Endothelial cell of coronary artery (primary cell): ENCODE measurements around the gene SMIM7. TPM values are rescaled to one million over a fixed set of nuclear protein-coding genes. Genes with fewer than 3 reads are reported as not detected.

Experiments
- total RNA-seq: library from RNA; depleted of rRNA; stranded (reverse); fragments of >200 nt; gene quantifications from 2 replicates; pipeline ENCODE4 v1.2.3, GENCODE V29; 2014

Gene SMIM7
- 43.3 and 43.7 TPM in 2 replicates for total RNA-seq

DNA sequence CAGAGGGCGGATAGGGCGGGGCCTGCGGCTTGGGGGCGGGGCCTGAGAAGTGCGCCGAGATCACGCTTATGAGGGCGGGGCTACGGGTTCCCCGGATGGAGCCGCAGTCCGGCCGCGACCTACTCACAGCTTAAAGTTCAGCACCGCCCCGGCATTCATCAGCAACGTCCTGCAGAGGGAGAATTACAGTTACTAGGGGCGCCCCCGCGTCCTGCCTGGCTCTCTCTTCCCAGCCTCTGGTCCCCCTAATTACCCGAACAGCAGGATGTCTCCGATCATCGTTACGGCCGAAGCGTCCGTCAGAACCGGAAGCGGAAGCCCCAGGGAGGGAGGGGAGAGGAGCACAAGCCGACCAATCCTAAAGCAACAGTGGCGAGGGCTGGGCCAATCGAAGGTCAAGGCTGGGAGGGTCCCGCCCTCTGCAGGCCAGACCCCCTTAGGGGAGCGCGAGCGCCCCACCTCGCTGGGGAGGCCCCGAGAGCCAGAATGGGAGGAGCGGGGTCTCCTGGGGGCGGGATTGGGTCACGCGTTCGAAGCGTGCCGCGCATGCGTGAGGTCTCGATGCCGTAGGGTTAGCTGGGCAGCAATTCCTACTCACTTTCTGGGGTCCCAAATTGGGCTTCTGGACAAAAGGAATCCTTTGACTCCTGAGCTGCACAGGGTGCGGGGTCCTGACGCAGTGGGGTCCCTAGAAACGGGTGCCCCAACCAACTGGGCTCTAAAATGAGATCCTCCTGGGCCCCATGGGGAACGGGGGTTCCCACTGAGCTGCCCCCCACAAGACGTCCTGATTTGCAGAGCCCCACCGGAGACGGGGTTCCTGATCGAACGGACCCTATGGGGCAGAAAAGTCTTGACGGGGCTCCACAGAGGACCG lies at the start of gene SMIM7:
Gene SMIM7 (minus strand): TSS at position 313 of the 877 bp plus-strand sequence. CDS start 34 bp downstream, at position 279.

DNA sequence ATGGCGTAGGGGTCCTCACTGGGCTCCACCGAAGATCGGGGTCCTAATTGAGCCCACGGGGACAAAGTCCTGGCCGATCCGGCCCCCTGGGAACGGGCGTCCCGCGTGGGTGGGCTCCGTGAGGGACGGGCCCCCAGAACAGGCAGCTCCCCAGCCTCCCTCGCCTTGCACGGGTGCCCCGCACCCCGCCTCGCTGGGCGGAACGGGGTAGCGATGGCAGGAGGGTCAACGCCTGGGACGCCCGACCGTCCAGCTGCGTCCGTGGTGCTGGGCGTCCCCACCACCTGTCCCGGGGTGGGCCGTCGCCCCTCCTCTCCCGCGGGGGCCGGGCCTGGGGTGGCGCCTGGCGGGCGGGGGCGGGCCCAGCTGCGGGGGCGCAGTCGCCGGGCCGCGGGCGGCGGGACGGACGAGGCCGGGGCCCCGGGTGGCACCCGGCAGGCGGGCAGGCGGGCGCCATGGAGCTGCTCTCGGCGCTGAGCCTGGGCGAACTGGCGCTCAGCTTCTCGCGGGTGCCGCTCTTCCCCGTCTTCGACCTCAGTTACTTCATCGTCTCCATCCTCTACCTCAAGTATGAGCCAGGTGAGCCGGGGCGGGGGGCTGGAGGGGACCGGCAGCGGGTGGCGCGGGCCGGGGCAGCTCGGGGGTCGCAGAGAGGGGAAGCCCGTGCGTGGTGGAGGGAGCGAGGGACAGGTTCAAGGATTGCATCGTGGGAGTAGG lies 977 bp upstream of the SMIM7 start, which contains the start of gene TMEM38A:
Gene TMEM38A (plus strand): TSS at position 377 of the 717 bp plus-strand sequence. CDS start 79 bp downstream, at position 456.

DNA sequence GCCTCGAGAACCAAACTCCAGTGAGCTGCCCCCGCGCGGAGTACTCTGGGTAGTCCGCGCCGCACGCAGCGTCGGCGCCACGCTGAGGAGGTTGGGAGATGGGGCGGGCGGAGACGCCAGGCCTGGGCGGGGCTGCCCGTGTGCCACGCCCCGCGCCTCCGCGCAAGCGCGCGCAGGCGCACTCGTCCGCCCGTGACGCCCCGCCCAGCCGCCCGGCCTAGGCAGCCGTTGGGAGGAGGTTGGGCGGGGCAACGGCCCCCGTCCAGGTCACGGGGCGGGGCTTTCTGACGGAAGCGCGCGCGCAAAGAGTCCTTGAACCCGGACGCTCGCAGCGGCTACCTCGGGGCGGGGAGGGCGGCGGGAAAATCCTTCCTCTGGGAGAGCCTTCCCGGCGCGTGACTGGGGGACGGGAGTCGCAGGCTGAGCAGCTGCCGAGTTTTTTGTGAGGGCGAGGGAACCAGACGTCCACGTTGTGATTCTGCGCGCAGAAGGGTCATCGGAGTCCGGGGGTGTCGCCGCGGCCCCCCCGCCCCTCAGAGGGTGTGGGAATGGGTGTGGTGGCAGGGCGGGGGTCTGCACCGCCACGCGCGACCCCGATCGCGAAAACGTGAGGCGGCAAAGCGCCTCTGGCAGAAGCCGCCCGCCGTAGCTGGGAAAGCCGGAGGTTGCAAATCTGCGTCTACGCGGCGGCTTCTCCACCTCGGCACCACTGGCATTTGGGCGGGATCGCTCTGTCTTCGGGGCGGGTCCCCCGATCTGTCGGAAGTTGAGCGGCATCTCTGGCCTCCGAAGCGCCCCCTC lies 31.6 kb downstream of the SMIM7 start, which contains the start of gene MED26:
Gene MED26 (minus strand): TSS at position 22 of the 801 bp plus-strand sequence. CDS start 261 bp downstream, outside the sequence.

Other genes starting within 250 kb of the SMIM7 start
- gene EPS15L1, start 188.2 kb downstream of the SMIM7 start, total RNA-seq: 6.2 and 13.1 TPM in 2 replicates
- not detected in 2 replicates for gene CALR3, start 164.0 kb downstream of the SMIM7 start, total RNA-seq
- gene C19orf44, start 163.8 kb downstream of the SMIM7 start, total RNA-seq: 1.4 and 2.3 TPM in 2 replicates
- gene CHERP, start 117.7 kb downstream of the SMIM7 start, total RNA-seq: 6.7 and 7.4 TPM in 2 replicates
- gene SLC35E1, start 87.7 kb downstream of the SMIM7 start, total RNA-seq: 14.8 and 21.2 TPM in 2 replicates
- gene MED26, start 31.9 kb downstream of the SMIM7 start, total RNA-seq: 4.6 and 5.8 TPM in 2 replicates
- gene TMEM38A, start 995 bp upstream of the SMIM7 start, total RNA-seq: 3.3 and 3.8 TPM in 2 replicates
- not detected in 2 replicates for gene NWD1, start 59.7 kb upstream of the SMIM7 start, total RNA-seq
- 39.5 and 66.5 TPM in 2 replicates for gene SIN3B, start 169.3 kb upstream of the SMIM7 start, total RNA-seq
- 3.1 and 5.6 TPM in 2 replicates for gene F2RL3, start 228.9 kb upstream of the SMIM7 start, total RNA-seq